ENCODE data around the gene PRKG1.

Gene PRKG1

GRCh38 chr10:52314822-52315552 is 1240.7 kb downstream of the PRKG1 start:
- no peak for DNase-seq

GRCh38 chr10:52316001-52316400 is 1241.7 kb downstream of the PRKG1 start:
- no peak for DNase-seq

- DNase-seq, result no peak
These were observed 1242.2 kb downstream of the PRKG1 start for GRCh38 chr10:52316500-52316899.

- DNase-seq, result no peak
These were observed 1243.9 kb downstream of the PRKG1 start for GRCh38 chr10:52318136-52318701.

DNA sequence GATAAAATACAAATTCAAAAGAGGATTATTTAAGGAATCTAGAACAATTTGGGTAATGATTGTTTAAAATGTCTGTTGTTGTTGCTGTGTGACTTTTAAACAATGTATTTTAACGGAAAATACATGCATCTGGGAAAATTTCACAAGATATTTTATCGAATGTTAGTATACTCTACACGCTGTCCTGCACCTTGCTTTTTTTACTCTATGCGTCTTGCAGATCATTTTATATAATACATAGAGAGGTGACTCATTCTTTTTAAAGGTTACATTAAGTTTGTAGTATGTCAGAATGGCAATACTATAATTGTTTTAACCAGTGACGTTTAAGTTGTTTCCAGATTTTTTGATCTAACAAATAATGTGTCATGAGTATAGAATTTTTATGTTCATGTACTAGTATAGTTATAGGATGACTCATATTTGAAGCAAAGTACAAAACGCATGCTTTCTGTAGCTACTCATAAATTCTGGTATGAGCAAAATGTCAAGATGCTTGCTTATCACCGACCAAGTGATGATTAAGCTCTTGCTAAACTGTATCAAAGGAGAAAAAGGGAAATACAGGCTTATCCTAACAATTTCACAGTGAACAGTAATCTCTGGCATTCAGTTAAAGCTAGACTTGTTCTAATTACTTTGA is 1244.7 kb downstream of the PRKG1 start:
- DNase-seq, result no peak

DNA sequence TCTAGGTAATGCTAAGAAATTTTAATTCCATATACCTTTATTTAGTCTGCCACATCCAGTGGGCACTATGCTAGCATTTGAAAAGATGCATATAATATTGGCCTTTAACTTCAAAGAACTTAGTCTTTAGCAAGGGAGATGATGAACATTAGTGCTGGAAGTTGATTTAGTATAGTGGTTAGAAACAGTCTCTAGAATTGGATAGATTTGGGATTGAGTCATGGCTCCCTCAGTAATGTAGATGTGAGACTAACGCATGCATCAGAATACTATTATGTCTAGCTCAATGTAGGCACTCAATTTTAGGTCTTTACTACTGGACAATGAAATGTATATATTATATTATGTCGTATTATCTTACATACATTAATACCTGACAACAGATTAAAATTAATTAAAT is 1245.6 kb downstream of the PRKG1 start:
- DNase-seq, result no peak

- no peak for DNase-seq
These were observed 1248.0 kb downstream of the PRKG1 start for GRCh38 chr10:52322323-52322722.

- DNase-seq, result no peak
These were observed 1248.6 kb downstream of the PRKG1 start for GRCh38 chr10:52322936-52323335.

GRCh38 chr10:52326382-52326781 is 1252.1 kb downstream of the PRKG1 start:
- no peak for DNase-seq

GRCh38 chr10:52331638-52332364 is 1257.5 kb downstream of the PRKG1 start:
- no peak for DNase-seq

DNA sequence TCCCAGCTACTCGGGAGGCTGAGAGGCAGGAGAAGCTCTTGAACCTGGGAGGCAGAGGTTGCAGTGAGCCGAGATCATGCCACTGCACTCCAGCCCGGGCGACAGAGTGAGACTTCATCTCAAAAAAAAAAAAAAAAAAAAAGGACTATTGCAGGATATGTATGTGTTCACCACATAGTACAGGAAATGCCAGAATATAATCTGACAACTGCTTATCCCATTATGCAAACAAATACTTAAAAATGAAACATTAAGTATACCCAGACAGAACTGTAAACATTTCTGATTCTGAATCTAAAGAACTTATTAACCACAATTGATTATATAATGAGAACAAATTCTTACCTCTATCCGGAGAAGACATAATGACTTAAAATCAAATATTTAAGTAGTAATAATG is 1258.5 kb downstream of the PRKG1 start:
- no peak for DNase-seq

- no peak for DNase-seq
These were observed 1260.3 kb downstream of the PRKG1 start for GRCh38 chr10:52334595-52334994.

DNA sequence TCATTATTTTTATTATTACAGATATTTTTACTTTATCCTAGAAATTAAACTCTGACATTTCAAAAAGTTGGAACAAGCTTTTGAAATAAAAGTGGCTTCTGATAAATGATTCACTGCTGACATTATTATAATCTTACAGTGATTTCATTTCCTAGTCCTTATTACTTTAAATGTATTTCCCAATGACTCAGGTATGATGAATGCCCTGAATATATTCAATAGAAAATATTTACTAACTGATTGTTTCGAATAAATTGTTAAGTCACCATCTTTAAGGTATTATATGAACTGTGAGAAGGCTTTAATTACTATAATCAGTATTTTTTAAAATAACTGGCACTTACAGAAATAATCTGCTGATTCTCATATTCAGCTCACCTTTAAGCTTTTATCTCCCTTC is 1261.4 kb downstream of the PRKG1 start:
- no peak for DNase-seq

DNA sequence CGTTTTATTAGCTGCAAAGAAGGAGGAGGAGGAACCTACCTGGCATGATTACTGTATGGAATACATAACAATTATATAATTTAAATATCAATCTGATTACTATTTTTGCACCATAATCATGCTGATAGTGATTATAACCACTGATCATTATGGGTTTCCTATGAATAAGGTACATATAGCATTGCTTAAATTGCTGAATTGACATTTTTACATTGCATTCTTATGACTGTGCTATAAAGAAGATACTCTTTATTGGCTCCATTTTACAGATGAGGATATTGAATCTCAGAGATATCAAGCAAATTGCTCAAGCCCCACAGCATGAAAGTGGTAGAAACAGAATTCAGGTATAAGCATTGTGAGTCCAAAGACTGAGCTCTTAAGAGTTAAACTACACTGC is 1262.9 kb downstream of the PRKG1 start:
- DNase-seq, result no peak

GRCh38 chr10:52343439-52343838 is 1269.2 kb downstream of the PRKG1 start:
- DNase-seq, result no peak

GRCh38 chr10:52346394-52347326 is 1272.4 kb downstream of the PRKG1 start:
- no peak for DNase-seq

DNA sequence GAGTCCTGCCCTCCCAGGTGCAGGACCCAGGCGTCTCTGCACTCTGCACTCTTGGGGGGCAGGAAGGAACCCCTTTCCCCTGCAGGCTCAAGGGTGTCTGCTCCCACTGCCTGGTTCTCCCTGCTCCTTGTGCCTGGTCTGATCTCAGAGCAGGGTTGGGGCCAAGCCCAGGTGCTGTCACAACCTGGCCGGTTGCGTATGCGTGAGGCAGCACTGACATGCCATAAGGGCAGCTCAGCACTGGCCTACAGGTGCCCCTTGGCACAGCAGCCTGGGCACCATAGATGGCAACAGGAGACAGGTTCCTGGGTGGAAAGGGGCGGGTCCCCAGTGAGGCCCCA is 1273.0 kb downstream of the PRKG1 start:
- DNase-seq, result no peak
